Colonic mucosa (tissue), 4 donors: Measurements from ENCODE around the gene LMNTD1. TPM values are rescaled to one million over a fixed set of nuclear protein-coding genes. Genes with fewer than 3 reads are reported as not detected.
A peak's percentile ranks its signal among the peaks of the same experiment; 100 is the strongest.
"Not testable (repeated sequence)": the region's sequence is repeated elsewhere in the genome, so short reads cannot be mapped to it uniquely, and the experiment has no call there.

ENCODE experiments used
- DNase-seq: peaks from one replicate; pipeline ENCODE4 v3.0.0-alpha.2; 2020
- H3K27ac ChIP-seq: fragments of 200-600 bp; one replicate; pipeline ENCODE4 v1.8.0; 2021
- H3K27me3 ChIP-seq: fragments of 200-600 bp; one replicate; pipeline ENCODE4 v1.8.0; 2021
- H3K36me3 ChIP-seq: fragments of 200-600 bp; one replicate; pipeline ENCODE4 v1.8.0; 2021
- H3K4me1 ChIP-seq: fragments of 200-600 bp; one replicate; pipeline ENCODE4 v1.8.0; 2021; ENCODE audit warnings: mild to moderate bottlenecking
- H3K4me3 ChIP-seq: fragments of 200-600 bp; one replicate; pipeline ENCODE4 v1.8.0; 2021
- H3K9ac ChIP-seq, 2 donors: one replicate each; pipeline ENCODE4 v1.7.0; 2013; ENCODE audit warnings: control low read depth in 2 of 2, low read depth in 2 of 2, low read length in 2 of 2
- H3K9me3 ChIP-seq: fragments of 200-600 bp; one replicate; pipeline ENCODE4 v1.8.0; 2021
- intact Hi-C: fragments of 100-400 bp; cut with DNase I; formaldehyde crosslinking; loops from one replicate; pipeline ENCODE4 v1.14.1; 2022
- total RNA-seq, 2 donors: library from RNA; stranded (reverse); fragmentation: NEBNext Ultra II Directional in 1 of 2; extraction: Animal tissue kit (Norgen Biotek cat#: 25700) in 1 of 2; gene quantifications; one replicate each; pipeline ENCODE4 v1.2.1, GENCODE V29; 2021
- TF ChIP-seq, protein P1 (sequence below): fragments of 200-600 bp; IDR thresholded peaks from one replicate; pipeline ENCODE4 v1.8.0; 2022; ENCODE audit warnings: antibody characterized with exemption, mild to moderate bottlenecking
- donor health status: healthy.
- donor health status: DM: no; HTN: no; CAD: no.
- donor health status: DM: no; HTN: no; CAD: no.

LMNTD1 gene
- total RNA-seq, 2 donors from 2014 or later, result not detected

- no peak for DNase-seq
- no peaks in the 10 kb centered on the region for H3K36me3 ChIP-seq
- TF ChIP-seq, protein P1, sequence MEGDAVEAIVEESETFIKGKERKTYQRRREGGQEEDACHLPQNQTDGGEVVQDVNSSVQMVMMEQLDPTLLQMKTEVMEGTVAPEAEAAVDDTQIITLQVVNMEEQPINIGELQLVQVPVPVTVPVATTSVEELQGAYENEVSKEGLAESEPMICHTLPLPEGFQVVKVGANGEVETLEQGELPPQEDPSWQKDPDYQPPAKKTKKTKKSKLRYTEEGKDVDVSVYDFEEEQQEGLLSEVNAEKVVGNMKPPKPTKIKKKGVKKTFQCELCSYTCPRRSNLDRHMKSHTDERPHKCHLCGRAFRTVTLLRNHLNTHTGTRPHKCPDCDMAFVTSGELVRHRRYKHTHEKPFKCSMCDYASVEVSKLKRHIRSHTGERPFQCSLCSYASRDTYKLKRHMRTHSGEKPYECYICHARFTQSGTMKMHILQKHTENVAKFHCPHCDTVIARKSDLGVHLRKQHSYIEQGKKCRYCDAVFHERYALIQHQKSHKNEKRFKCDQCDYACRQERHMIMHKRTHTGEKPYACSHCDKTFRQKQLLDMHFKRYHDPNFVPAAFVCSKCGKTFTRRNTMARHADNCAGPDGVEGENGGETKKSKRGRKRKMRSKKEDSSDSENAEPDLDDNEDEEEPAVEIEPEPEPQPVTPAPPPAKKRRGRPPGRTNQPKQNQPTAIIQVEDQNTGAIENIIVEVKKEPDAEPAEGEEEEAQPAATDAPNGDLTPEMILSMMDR, result no peak
- H3K9me3 ChIP-seq, result no peaks in the 10 kb centered on the region
- no peaks in the 10 kb centered on the region for H3K27me3 ChIP-seq
- H3K4me1 ChIP-seq, result no peaks in the 10 kb centered on the region
- no peak overlapping the region for H3K9ac ChIP-seq
- intact Hi-C loops, result no loop called here
- no peak overlapping the region for H3K27ac ChIP-seq
- no peak overlapping the region for H3K4me3 ChIP-seq
Measured at GRCh38 chr12:25494926-25495325, 58.2 kb downstream of the LMNTD1 start.

- intact Hi-C loops, result no loop called here
- Histone ChIP-seq H3K9ac (no peak overlapping the region), H3K36me3 (no peaks in the 10 kb centered on the region)
Measured at GRCh38 chr12:25493682-25494081, 59.4 kb downstream of the LMNTD1 start.

DNA sequence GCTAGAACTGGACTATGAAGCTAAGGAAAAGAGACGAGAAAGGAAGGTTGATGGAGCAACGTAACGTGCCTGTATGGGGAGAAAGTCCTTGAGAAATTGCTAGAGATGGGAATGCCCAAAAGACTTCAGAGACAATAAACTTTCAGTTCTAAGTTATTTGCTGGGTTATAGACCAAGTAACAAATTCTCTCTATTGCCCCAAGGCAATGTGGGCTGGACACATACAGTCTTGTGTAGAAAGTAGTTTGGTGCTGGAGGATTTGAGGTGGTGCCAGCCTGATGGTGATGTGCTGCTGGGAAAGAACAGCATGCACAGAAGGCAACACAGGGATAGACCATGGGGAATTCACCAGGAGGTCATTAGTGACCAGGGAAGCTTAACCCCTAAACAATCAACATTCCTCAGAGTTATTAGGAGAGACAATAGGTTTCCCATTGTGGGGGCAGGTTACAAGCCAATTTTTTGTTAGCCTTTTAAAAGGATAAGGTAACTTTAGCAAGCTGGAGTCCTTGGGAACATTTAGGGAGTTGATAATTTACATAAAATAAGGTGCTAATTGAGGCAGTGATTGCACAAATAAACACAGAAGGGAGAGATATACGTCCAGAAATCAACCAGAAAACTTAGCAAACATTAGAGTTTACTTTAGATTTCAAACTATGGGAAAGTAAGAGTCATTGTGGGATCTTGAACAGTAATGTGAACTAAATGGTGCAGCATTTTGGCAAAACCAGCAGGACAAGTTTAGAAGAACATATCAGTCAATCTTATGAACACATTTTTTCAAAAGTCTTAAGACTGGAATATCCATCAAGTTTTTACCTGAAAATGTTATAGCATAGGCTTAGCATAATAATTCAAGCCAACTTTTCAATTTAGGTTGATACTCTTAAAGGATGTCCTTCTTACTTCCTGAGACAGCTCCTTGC lies 61.4 kb downstream of the LMNTD1 start:
- Histone ChIP-seq H3K9me3 (no peaks in the 10 kb centered on the region), H3K4me3 (no peak overlapping the region), H3K27ac (no peak overlapping the region), H3K4me1 (no peaks in the 10 kb centered on the region), H3K27me3 (no peaks in the 10 kb centered on the region), H3K36me3 (no peaks in the 10 kb centered on the region), H3K9ac (no peak overlapping the region)
- intact Hi-C loops, result no loop called here
- DNase-seq, result no peak
- TF ChIP-seq, protein P1, result no peak

More at GRCh38 chr12:25493682-25494081, 59.4 kb downstream of the LMNTD1 start:
- TF ChIP-seq, protein P1, result no peak
- no peaks in the 10 kb centered on the region for H3K27me3 ChIP-seq
- H3K4me1 ChIP-seq, result no peaks in the 10 kb centered on the region
- H3K4me3 ChIP-seq, result no peak overlapping the region
- no peak for DNase-seq
- H3K9me3 ChIP-seq, result no peaks in the 10 kb centered on the region
- no peak overlapping the region for H3K27ac ChIP-seq

DNA sequence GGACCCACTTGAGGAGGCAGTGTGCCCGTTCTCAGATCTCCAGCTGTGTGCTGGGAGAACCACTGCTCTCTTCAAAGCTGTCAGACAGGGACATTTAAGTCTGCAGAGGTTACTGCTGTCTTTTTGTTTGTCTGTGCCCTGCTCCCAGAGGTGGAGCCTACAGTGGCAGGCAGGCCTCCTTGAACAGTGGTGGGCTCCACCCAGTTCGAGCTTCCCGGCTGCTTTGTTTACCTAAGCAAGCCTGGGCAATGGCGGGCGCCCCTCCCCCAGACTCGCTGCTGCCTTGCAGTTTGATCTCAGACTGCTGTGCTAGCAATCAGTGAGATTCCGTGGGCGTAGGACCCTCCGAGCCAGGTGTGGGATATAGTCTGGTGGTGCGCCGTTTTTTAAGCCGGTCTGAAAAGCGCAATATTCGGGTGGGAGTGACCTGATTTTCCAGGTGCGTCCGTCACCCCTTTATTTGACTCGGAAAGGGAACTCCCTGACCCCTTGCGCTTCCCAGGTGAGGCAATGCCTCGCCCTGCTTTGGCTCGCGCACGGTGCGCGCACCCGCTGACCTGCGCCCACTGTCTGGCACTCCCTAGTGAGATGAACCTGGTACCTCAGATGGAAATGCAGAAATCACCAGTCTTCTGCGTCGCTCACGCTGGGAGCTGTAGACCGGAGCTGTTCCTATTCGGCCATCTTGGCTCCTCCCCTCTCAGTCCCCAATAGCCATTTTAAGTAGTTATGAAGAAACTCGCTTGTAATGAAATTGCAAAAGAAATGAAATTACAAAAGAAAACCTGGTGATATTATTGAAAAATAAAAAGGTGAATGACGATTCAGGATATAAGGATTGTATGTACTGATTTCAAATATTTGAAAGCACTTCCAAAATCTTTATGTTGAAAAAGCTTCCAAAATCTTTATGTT lies 63.9 kb downstream of the LMNTD1 start:
- H3K9me3 ChIP-seq, H3K36me3 ChIP-seq, H3K27me3 ChIP-seq, intact Hi-C loops, H3K4me3 ChIP-seq, H3K4me1 ChIP-seq, H3K9ac ChIP-seq, H3K27ac ChIP-seq: not testable (repeated sequence)
- DNase-seq, result peak; percentile 22

GRCh38 chr12:25482625-25483024 lies 70.5 kb downstream of the LMNTD1 start:
- H3K27me3 ChIP-seq, result no peaks in the 10 kb centered on the region
- no peak overlapping the region for H3K9ac ChIP-seq
- DNase-seq, result no peak
- no peak overlapping the region for H3K27ac ChIP-seq
- no peaks in the 10 kb centered on the region for H3K4me1 ChIP-seq
- intact Hi-C loops, result no loop called here
- TF ChIP-seq, protein P1, result no peak
- H3K9me3 ChIP-seq, result no peaks in the 10 kb centered on the region
- no peak overlapping the region for H3K4me3 ChIP-seq
- no peaks in the 10 kb centered on the region for H3K36me3 ChIP-seq
